Nucleus accumbens (tissue), 56 donors: ENCODE measurements around the gene RASSF8.

ENCODE experiments used
- DNase-seq, 56 donors: peaks; one replicate each; lab custom pipeline; 2025; lab: John Stamatoyannopoulos, UW

Gene RASSF8

GRCh38 chr12:26097046-26097878, 138.8 kb downstream of the RASSF8 start:
- DNase-seq = peak in 53 of 56 donors; percentile 4 to 83 (median 56)

- DNase-seq = no peak
Observed at GRCh38 chr12:26100666-26101349, 142.3 kb downstream of the RASSF8 start.

- DNase-seq = no peak
Observed at GRCh38 chr12:26101350-26101734, 142.9 kb downstream of the RASSF8 start.

GRCh38 chr12:26101763-26102162, 143.3 kb downstream of the RASSF8 start:
- no peak for DNase-seq

- DNase-seq = no peak
Observed at GRCh38 chr12:26102953-26103352, 144.5 kb downstream of the RASSF8 start.

GRCh38 chr12:26106347-26106746, 147.9 kb downstream of the RASSF8 start:
- no peak for DNase-seq

- no peak for DNase-seq
Observed at GRCh38 chr12:26108915-26109314, 150.4 kb downstream of the RASSF8 start.

GRCh38 chr12:26109343-26109881, 150.9 kb downstream of the RASSF8 start:
- DNase-seq = no peak

GRCh38 chr12:26112232-26112631, 153.8 kb downstream of the RASSF8 start:
- no peak for DNase-seq

- DNase-seq = no peak
Observed at GRCh38 chr12:26112703-26113147, 154.2 kb downstream of the RASSF8 start.

- peak in 5 of 56 donors; percentile 8 to 36 (median 19) for DNase-seq
Observed at GRCh38 chr12:26113181-26113654, 154.7 kb downstream of the RASSF8 start.

- DNase-seq = peak; percentile 43 to 97 (median 89)
Observed at GRCh38 chr12:26113853-26114719, 155.6 kb downstream of the RASSF8 start.

GRCh38 chr12:26114720-26115401, 156.4 kb downstream of the RASSF8 start:
- DNase-seq = peak in 1 of 56 donors; percentile 60

GRCh38 chr12:26116829-26117715, 158.6 kb downstream of the RASSF8 start:
- peak in 1 of 56 donors; percentile 12 for DNase-seq

GRCh38 chr12:26118308-26118707, 159.8 kb downstream of the RASSF8 start:
- DNase-seq = peak in 1 of 56 donors; percentile 21

GRCh38 chr12:26119391-26119989, 161.0 kb downstream of the RASSF8 start:
- DNase-seq = peak in 15 of 56 donors; percentile 15 to 53 (median 30)

- DNase-seq = peak in 3 of 56 donors; percentile 20 to 49 (median 28)
Observed at GRCh38 chr12:26120561-26121274, 162.2 kb downstream of the RASSF8 start.
